ENCODE data around the gene TRDN. TPM values are rescaled to one million over a fixed set of nuclear protein-coding genes. Genes with fewer than 3 reads are reported as not detected.

Gene TRDN
- total RNA-seq, 1 donor from 2014 or later, result not detected

GRCh38 chr6:123524781-123525180 is 112.0 kb downstream of the TRDN start:
- Mint-ChIP-seq H3K4me3 (no peak overlapping the region), H3K27me3 (ENCODE audit: low read depth) (no peaks in the 10 kb centered on the region), H3K27ac (ENCODE audit: unreplicated experiment) (no peak overlapping the region), H3K4me1 (peaks cover 2% of the 10 kb centered on the region), H3K36me3 (ENCODE audit: low read depth) (no peaks in the 10 kb centered on the region), H3K9me3 (no peaks in the 10 kb centered on the region)
- TF ChIP-seq CTCF (conservative IDR thresholded peaks at IDR 0.05), result no peak
- DNase-seq (ENCODE audit: low read depth, low spot score), result no peak

- Mint-ChIP-seq H3K36me3 (ENCODE audit: low read depth) (no peaks in the 10 kb centered on the region), H3K4me3 (no peak overlapping the region), H3K27me3 (ENCODE audit: low read depth) (no peaks in the 10 kb centered on the region), H3K27ac (ENCODE audit: unreplicated experiment) (no peak overlapping the region), H3K9me3 (no peaks in the 10 kb centered on the region), H3K4me1 (no peaks in the 10 kb centered on the region)
- no peak for DNase-seq (ENCODE audit: low read depth, low spot score)
- TF ChIP-seq CTCF (conservative IDR thresholded peaks at IDR 0.05), result no peak
Observed at GRCh38 chr6:123520217-123520616, 116.5 kb downstream of the TRDN start.

GRCh38 chr6:123519189-123519505 is 117.6 kb downstream of the TRDN start:
- Mint-ChIP-seq H3K4me1 (no peaks in the 10 kb centered on the region), H3K9me3 (no peaks in the 10 kb centered on the region), H3K27me3 (ENCODE audit: low read depth) (no peaks in the 10 kb centered on the region), H3K27ac (ENCODE audit: unreplicated experiment) (no peak overlapping the region), H3K36me3 (ENCODE audit: low read depth) (no peaks in the 10 kb centered on the region), H3K4me3 (no peak overlapping the region)
- no peak for TF ChIP-seq CTCF (conservative IDR thresholded peaks at IDR 0.05)
- DNase-seq (ENCODE audit: low read depth, low spot score), result no peak

GRCh38 chr6:123518441-123519188 is 118.1 kb downstream of the TRDN start:
- Mint-ChIP-seq H3K4me1 (no peaks in the 10 kb centered on the region), H3K9me3 (no peaks in the 10 kb centered on the region), H3K27me3 (ENCODE audit: low read depth) (no peaks in the 10 kb centered on the region), H3K27ac (ENCODE audit: unreplicated experiment) (peak overlapping the region; percentile 29), H3K36me3 (ENCODE audit: low read depth) (no peaks in the 10 kb centered on the region), H3K4me3 (no peak overlapping the region)
- DNase-seq (ENCODE audit: low read depth, low spot score), result no peak
- no peak for TF ChIP-seq CTCF (conservative IDR thresholded peaks at IDR 0.05)

GRCh38 chr6:123515715-123516114 is 121.0 kb downstream of the TRDN start:
- no peak for TF ChIP-seq CTCF (conservative IDR thresholded peaks at IDR 0.05)
- Mint-ChIP-seq H3K36me3 (ENCODE audit: low read depth) (no peaks in the 10 kb centered on the region), H3K4me3 (no peak overlapping the region), H3K27me3 (ENCODE audit: low read depth) (no peaks in the 10 kb centered on the region), H3K9me3 (no peaks in the 10 kb centered on the region), H3K27ac (ENCODE audit: unreplicated experiment) (no peak overlapping the region), H3K4me1 (no peaks in the 10 kb centered on the region)
- DNase-seq (ENCODE audit: low read depth, low spot score), result no peak

All from neural crest cell (in vitro differentiated cells).